Left lung (tissue), 10 donors: ENCODE measurements around the gene CFAP65. TPM values are rescaled to one million over a fixed set of nuclear protein-coding genes. Genes with fewer than 3 reads are reported as not detected.

Experiments used
- ATAC-seq: fragments of 200-7000 bp; cut with Tn5 transposase; one replicate; pipeline ENCODE4 v1.9.1; 2020; ENCODE audit warnings: moderate library complexity
- DNase-seq, 4 donors: peaks; one replicate each; pipeline ENCODE4 v3.0.0-alpha.2; 2013 to 2020
- H3K27ac ChIP-seq, 2 donors: fragments of 200-600 bp; sonication (generic) in 1 of 2; one replicate each; pipeline versions ENCODE4 v1.5.0 to v1.8.0; 2020 to 2021
- H3K27me3 ChIP-seq, 2 donors: fragments of 200-600 bp; sonication (generic) in 1 of 2; one replicate each; pipeline versions ENCODE4 v1.5.0 to v1.8.0; 2020 to 2021
- H3K36me3 ChIP-seq, 2 donors: fragments of 200-600 bp; sonication (generic) in 1 of 2; one replicate each; pipeline versions ENCODE4 v1.5.0 to v1.8.0; 2020 to 2021
- H3K4me1 ChIP-seq, 2 donors: fragments of 200-600 bp; one replicate each; pipeline ENCODE4 v1.8.0; 2021
- H3K4me3 ChIP-seq, 2 donors: fragments of 200-600 bp; sonication (generic) in 1 of 2; one replicate each; pipeline versions ENCODE4 v1.5.0 to v1.8.0; 2020 to 2021; ENCODE audit warnings: mild to moderate bottlenecking in 1 of 2
- H3K9me3 ChIP-seq, 2 donors: fragments of 200-600 bp; sonication (generic) in 1 of 2; one replicate each; pipeline versions ENCODE4 v1.5.0 to v1.8.0; 2020 to 2021
- intact Hi-C, 2 donors: fragments of 100-400 bp; cut with DNase I; formaldehyde crosslinking; loops; one replicate each; pipeline versions ENCODE4 v1.11.2 to v1.14.2; 2022
- polyA plus RNA-seq, 6 donors: library from polyadenylated mRNA; unstranded; fragments of 120-200 nt; gene quantifications; one replicate each; pipeline ENCODE4 v1.2.1, GENCODE V29; 2013; ENCODE audit not compliant: insufficient read length in 6 of 6
- total RNA-seq, 2 donors: library from RNA; stranded (reverse); fragmentation: NEBNext Ultra II Directional; extraction: Animal tissue kit (Norgen Biotek cat#: 25700); gene quantifications; one replicate each; pipeline ENCODE4 v1.2.1, GENCODE V29; 2021
- TF ChIP-seq, protein P1 (sequence below), 2 donors: fragments of 200-600 bp; sonication (generic) in 1 of 2; IDR thresholded peaks; one replicate each; pipeline versions ENCODE4 v1.5.0 to v1.8.0; 2021; ENCODE audit warnings: antibody characterized with exemption in 2 of 2
- donor health status: DM: no; HTN: yes; CAD: no.
- donor health status: DM: no; HTN: no; CAD: no.

CFAP65 gene
- total and polyA plus RNA-seq, 8 donors = 0.83 to 4.3 (median 3.0) TPM; not detected in 1

DNA sequence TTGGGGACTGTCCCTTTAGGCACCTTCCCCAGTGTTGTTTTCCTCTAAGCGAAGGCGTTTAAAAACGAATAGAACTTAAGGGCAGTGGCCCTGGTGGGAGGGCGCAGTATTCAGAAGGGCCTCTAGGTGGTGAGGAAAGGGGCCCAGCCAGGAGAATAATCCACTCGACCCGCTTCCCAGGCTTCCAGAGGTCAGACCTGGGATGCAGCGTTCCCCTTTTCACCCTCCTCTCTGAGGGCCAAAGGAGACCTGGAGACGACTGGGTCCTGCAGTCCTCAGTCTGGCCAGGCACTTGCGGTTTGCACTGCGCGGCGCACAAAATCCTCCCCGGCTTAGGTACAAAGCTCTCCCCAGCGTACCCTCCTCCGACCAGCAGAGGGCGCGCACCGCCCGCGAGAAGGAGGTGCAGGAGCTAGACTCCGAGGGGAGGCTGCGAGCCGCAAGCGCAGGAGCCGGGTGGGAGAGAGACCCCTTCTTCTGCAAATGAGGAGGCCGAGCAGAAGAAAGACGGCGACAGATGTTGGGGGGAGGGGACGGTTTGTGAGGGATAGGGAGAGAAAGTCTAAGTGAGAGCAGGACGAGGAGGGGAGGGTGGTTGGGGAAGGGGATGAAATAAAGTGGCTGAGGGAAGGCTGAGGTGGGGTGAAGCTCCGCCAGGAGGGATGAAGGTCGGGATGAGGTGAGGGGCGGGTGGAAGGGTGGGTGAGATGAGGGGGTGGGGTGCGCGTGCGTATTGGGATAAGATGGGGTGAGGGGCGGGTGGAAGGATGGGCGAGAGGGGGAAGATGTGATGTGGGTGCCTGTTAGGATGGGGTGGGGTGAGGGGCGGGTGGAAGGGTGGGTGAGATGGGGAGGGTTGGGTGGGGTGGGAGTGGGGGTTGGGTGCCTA lies 61.2 kb downstream of the CFAP65 start:
- intact Hi-C loops = no loop called here
- TF ChIP-seq, protein P1, sequence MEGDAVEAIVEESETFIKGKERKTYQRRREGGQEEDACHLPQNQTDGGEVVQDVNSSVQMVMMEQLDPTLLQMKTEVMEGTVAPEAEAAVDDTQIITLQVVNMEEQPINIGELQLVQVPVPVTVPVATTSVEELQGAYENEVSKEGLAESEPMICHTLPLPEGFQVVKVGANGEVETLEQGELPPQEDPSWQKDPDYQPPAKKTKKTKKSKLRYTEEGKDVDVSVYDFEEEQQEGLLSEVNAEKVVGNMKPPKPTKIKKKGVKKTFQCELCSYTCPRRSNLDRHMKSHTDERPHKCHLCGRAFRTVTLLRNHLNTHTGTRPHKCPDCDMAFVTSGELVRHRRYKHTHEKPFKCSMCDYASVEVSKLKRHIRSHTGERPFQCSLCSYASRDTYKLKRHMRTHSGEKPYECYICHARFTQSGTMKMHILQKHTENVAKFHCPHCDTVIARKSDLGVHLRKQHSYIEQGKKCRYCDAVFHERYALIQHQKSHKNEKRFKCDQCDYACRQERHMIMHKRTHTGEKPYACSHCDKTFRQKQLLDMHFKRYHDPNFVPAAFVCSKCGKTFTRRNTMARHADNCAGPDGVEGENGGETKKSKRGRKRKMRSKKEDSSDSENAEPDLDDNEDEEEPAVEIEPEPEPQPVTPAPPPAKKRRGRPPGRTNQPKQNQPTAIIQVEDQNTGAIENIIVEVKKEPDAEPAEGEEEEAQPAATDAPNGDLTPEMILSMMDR (IDR thresholded peaks at IDR 0.05) = peak; percentile 88 to 92
- no peaks in the 10 kb centered on the region for H3K9me3 ChIP-seq
- no peaks in the 10 kb centered on the region for H3K36me3 ChIP-seq
- H3K27ac ChIP-seq = no peak overlapping the region
- ATAC-seq (peak; percentile 96), DNase-seq (peak; percentile 68 to 94 (median 76))
- no peak overlapping the region for H3K4me3 ChIP-seq
- peaks cover 14 to 42% of the 10 kb centered on the region in 2 donors for H3K4me1 ChIP-seq
- H3K27me3 ChIP-seq = peaks cover 59 to 100% of the 10 kb centered on the region in 2 donors

GRCh38 chr2:218975060-218975777 lies 66.1 kb downstream of the CFAP65 start:
- no peak for DNase-seq
- Histone ChIP-seq H3K4me3 (no peak overlapping the region), H3K9me3 (no peaks in the 10 kb centered on the region), H3K27me3 (peaks cover 20 to 94% of the 10 kb centered on the region in 2 donors), H3K4me1 (peaks cover 4 to 6% of the 10 kb centered on the region in 2 donors), H3K36me3 (no peaks in the 10 kb centered on the region), H3K27ac (no peak overlapping the region)
- no peak for ATAC-seq
- intact Hi-C loops = no loop called here
- TF ChIP-seq, protein P1 (IDR thresholded peaks at IDR 0.05) = no peak

- TF ChIP-seq, protein P1 (IDR thresholded peaks at IDR 0.05) = no peak
- H3K4me3 ChIP-seq = no peak overlapping the region
- ATAC-seq = no peak
- no peaks in the 10 kb centered on the region for H3K9me3 ChIP-seq
- DNase-seq = no peak
- H3K36me3 ChIP-seq = no peaks in the 10 kb centered on the region
- intact Hi-C loops = no loop called here
- H3K4me1 ChIP-seq = no peaks in the 10 kb centered on the region
- H3K27me3 ChIP-seq = peaks cover 6 to 88% of the 10 kb centered on the region in 2 donors
- no peak overlapping the region for H3K27ac ChIP-seq
These were observed 70.4 kb downstream of the CFAP65 start for GRCh38 chr2:218970894-218971293.

- intact Hi-C loops = no loop called here
- Histone ChIP-seq H3K27me3 (peaks cover 46 to 94% of the 10 kb centered on the region in 2 donors), H3K4me1 (peaks cover 0 to 15% of the 10 kb centered on the region in 2 donors), H3K9me3 (no peaks in the 10 kb centered on the region), H3K27ac (no peak overlapping the region), H3K4me3 (no peak overlapping the region), H3K36me3 (no peaks in the 10 kb centered on the region)
- ATAC-seq (peak; percentile 13), DNase-seq (no peak)
- TF ChIP-seq, protein P1 (IDR thresholded peaks at IDR 0.05) = no peak
These were observed 77.1 kb downstream of the CFAP65 start for GRCh38 chr2:218964041-218964771.
